Measurements from ENCODE around the gene IGSF3. TPM values are rescaled to one million over a fixed set of nuclear protein-coding genes. Genes with fewer than 3 reads are reported as not detected.

IGSF3 gene
- total and polyA plus RNA-seq, 2 of the 13 experiments (the other 11 are each of a cell fraction or from before 2014, with no cell fraction given), result 0.11 to 0.16 TPM

- TF ChIP-seq, protein P1, sequence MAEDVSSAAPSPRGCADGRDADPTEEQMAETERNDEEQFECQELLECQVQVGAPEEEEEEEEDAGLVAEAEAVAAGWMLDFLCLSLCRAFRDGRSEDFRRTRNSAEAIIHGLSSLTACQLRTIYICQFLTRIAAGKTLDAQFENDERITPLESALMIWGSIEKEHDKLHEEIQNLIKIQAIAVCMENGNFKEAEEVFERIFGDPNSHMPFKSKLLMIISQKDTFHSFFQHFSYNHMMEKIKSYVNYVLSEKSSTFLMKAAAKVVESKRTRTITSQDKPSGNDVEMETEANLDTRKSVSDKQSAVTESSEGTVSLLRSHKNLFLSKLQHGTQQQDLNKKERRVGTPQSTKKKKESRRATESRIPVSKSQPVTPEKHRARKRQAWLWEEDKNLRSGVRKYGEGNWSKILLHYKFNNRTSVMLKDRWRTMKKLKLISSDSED (CRISPR knock-in tag; IDR thresholded peaks at IDR 0.05), result no peak
- no peak for TF ChIP-seq ZSCAN20 (CRISPR knock-in tag; IDR thresholded peaks at IDR 0.05; ENCODE audit: borderline replicate concordance)
- TF ChIP-seq GTF2F1 (IDR thresholded peaks at IDR 0.05; ENCODE audit: low read length), result no peak
- TF ChIP-seq, protein P2, sequence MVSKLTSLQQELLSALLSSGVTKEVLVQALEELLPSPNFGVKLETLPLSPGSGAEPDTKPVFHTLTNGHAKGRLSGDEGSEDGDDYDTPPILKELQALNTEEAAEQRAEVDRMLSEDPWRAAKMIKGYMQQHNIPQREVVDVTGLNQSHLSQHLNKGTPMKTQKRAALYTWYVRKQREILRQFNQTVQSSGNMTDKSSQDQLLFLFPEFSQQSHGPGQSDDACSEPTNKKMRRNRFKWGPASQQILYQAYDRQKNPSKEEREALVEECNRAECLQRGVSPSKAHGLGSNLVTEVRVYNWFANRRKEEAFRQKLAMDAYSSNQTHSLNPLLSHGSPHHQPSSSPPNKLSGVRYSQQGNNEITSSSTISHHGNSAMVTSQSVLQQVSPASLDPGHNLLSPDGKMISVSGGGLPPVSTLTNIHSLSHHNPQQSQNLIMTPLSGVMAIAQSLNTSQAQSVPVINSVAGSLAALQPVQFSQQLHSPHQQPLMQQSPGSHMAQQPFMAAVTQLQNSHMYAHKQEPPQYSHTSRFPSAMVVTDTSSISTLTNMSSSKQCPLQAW (CRISPR knock-in tag; IDR thresholded peaks at IDR 0.05), result peak; percentile 36; the same call in 1 of the 2 replicates
- TF ChIP-seq SUZ12 (IDR thresholded peaks at IDR 0.05; ENCODE audit: low read depth, low read length), result no peak
- TF ChIP-seq ZNF747 (CRISPR knock-in tag; IDR thresholded peaks at IDR 0.05; ENCODE audit: borderline replicate concordance), result no peak
- TF ChIP-seq, protein P3, sequence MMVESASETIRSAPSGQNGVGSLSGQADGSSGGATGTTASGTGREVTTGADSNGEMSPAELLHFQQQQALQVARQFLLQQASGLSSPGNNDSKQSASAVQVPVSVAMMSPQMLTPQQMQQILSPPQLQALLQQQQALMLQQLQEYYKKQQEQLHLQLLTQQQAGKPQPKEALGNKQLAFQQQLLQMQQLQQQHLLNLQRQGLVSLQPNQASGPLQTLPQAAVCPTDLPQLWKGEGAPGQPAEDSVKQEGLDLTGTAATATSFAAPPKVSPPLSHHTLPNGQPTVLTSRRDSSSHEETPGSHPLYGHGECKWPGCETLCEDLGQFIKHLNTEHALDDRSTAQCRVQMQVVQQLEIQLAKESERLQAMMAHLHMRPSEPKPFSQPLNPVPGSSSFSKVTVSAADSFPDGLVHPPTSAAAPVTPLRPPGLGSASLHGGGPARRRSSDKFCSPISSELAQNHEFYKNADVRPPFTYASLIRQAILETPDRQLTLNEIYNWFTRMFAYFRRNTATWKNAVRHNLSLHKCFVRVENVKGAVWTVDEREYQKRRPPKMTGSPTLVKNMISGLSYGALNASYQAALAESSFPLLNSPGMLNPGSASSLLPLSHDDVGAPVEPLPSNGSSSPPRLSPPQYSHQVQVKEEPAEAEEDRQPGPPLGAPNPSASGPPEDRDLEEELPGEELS (CRISPR knock-in tag; IDR thresholded peaks at IDR 0.05), result no peak
- TF ChIP-seq DPF2 (CRISPR knock-in tag; IDR thresholded peaks at IDR 0.05; ENCODE audit: borderline replicate concordance, low read depth), result peak; percentile 59; the same call in 1 of the 2 replicates
- TF ChIP-seq BRD4 (CRISPR knock-in tag; IDR thresholded peaks at IDR 0.05), result no peak
- peak; percentile 35; the same call in 1 of the 3 replicates for TF ChIP-seq MXI1 (IDR thresholded peaks at IDR 0.05; ENCODE audit: borderline replicate concordance, low read depth, low read length)
- TF ChIP-seq TCF7 (IDR thresholded peaks at IDR 0.05; ENCODE audit: low read depth), result 0 out of 2 replicates have a peak, but pooled peaks have one; percentile 27
- TF ChIP-seq, protein P4, sequence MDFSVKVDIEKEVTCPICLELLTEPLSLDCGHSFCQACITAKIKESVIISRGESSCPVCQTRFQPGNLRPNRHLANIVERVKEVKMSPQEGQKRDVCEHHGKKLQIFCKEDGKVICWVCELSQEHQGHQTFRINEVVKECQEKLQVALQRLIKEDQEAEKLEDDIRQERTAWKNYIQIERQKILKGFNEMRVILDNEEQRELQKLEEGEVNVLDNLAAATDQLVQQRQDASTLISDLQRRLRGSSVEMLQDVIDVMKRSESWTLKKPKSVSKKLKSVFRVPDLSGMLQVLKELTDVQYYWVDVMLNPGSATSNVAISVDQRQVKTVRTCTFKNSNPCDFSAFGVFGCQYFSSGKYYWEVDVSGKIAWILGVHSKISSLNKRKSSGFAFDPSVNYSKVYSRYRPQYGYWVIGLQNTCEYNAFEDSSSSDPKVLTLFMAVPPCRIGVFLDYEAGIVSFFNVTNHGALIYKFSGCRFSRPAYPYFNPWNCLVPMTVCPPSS (IDR thresholded peaks at IDR 0.05), result no peak
- TF ChIP-seq ATF1 (CRISPR knock-in tag; IDR thresholded peaks at IDR 0.05), result 0 out of 2 replicates have a peak, but pooled peaks have one; percentile 21
- no peak for TF ChIP-seq CEBPB (IDR thresholded peaks at IDR 0.05; ENCODE audit: borderline replicate concordance, low read depth, low read length)
- TF ChIP-seq ARHGAP35 (CRISPR knock-in tag; IDR thresholded peaks at IDR 0.05; ENCODE audit: borderline replicate concordance), result no peak
- no peak for TF ChIP-seq ZNF331 (CRISPR knock-in tag; IDR thresholded peaks at IDR 0.05)
- TF ChIP-seq ARID5B (CRISPR knock-in tag; IDR thresholded peaks at IDR 0.05), result peak; percentile 73
- no peak for TF ChIP-seq TBP (CRISPR knock-in tag; IDR thresholded peaks at IDR 0.05)
- 0 out of 2 replicates have a peak, but pooled peaks have one; percentile 27 for TF ChIP-seq SOX5 (CRISPR knock-in tag; IDR thresholded peaks at IDR 0.05; ENCODE audit: borderline replicate concordance)
- TF ChIP-seq NR2F6 (IDR thresholded peaks at IDR 0.05), result no peak
- TF ChIP-seq NR2F6 (CRISPR knock-in tag; IDR thresholded peaks at IDR 0.05), result no peak
- no peak for TF ChIP-seq ZNF33A (CRISPR knock-in tag; IDR thresholded peaks at IDR 0.05; ENCODE audit: borderline replicate concordance)
These were observed 129.0 kb downstream of the IGSF3 start (continued) for GRCh38 chr1:116538544-116538943.
